ENCODE data around the gene RSU1. TPM values are rescaled to one million over a fixed set of nuclear protein-coding genes. Genes with fewer than 3 reads are reported as not detected.

The RSU1 gene
- total and polyA plus RNA-seq, 2 of the 13 experiments (the other 11 are each of a cell fraction or from before 2014, with no cell fraction given): 32.3 to 35.1 TPM

GRCh38 chr10:16819436-16819835 is 2.2 kb upstream of the RSU1 start:
- Histone ChIP-seq H3K36me3 (replicated peaks in 1 of 2; ENCODE audit: control insufficient read depth in 1 of 2, insufficient read depth in 2 of 2, low read length in 2 of 2) (no peaks in the 10 kb centered on the region), H3K4me3 (replicated peaks in 1 of 3; ENCODE audit: insufficient read depth in 1 of 3, low read depth in 2 of 3, low read length in 3 of 3) (no peak overlapping the region), H3K27me3 (ENCODE audit: control insufficient read depth in 1 of 2, insufficient read depth in 2 of 2, low read length in 2 of 2) (peaks cover 0 to 7% of the 10 kb centered on the region in 2 experiments; a peak in 1 of 5 replicates), H2AFZ (ENCODE audit: low read length) (no peak overlapping the region), H3K27ac (ENCODE audit: extremely low read length, insufficient read depth, low read length) (no peak overlapping the region), H3K4me1 (ENCODE audit: insufficient read depth, low read length) (peaks cover 27% of the 10 kb centered on the region), H3K9me3 (ENCODE audit: low read length) (peaks cover 15% of the 10 kb centered on the region), H3K4me2 (ENCODE audit: low read depth, low read length) (no peak overlapping the region), H3K9ac (ENCODE audit: insufficient read depth, low read depth, low read length) (no peak overlapping the region), H4K20me1 (ENCODE audit: insufficient read depth, low read length) (no peaks in the 10 kb centered on the region), H3K79me2 (ENCODE audit: insufficient read depth, low read length) (peaks cover 10% of the 10 kb centered on the region)
- BruUV-seq (replicated peaks): no TSS peak
- in situ Hi-C loops (cut with HindIII; ENCODE audit: extremely low pct_ligation_motif_present, low pct_unique_long_range_greater_than_20kb): no loop called here
- ATAC-seq (no peak), FAIRE-seq (no peak), DNase-seq (ENCODE audit: low spot score) (no peak)
- WGBS (ENCODE audit: low lambda C conversion rate): 29% methylated on average over 3 of the region's 3 CpGs
- ChIA-PET POLR2A (no interaction called here), CTCF (ENCODE audit: low intra/inter-chr PET ratio, low total read pairs) (no interaction called here)
- intact Hi-C loops (cut with micrococcal nuclease; ENCODE audit: unreplicated experiment): loop anchor here (10.0 kb wide), 1 partner anchor 945 kb away; no protein-coding TSS in a partner anchor
- TF ChIP-seq PHF8 (CRISPR knock-in tag; IDR thresholded peaks at IDR 0.05) (no peak), ESRRA (CRISPR knock-in tag; IDR thresholded peaks at IDR 0.05; ENCODE audit: low read depth) (no peak), ZBTB8A (CRISPR knock-in tag; IDR thresholded peaks at IDR 0.05; ENCODE audit: borderline replicate concordance, low read depth) (no peak), ELK4 (CRISPR knock-in tag; IDR thresholded peaks at IDR 0.05; ENCODE audit: borderline replicate concordance) (no peak), YEATS2 (CRISPR knock-in tag; IDR thresholded peaks at IDR 0.05; ENCODE audit: borderline replicate concordance) (no peak), ATF2 (CRISPR knock-in tag; IDR thresholded peaks at IDR 0.05) (no peak), ATF3 (CRISPR knock-in tag; IDR thresholded peaks at IDR 0.05) (no peak), KIAA2018 (CRISPR knock-in tag; IDR thresholded peaks at IDR 0.05; ENCODE audit: borderline replicate concordance) (no peak), ZNF225 (CRISPR knock-in tag; IDR thresholded peaks at IDR 0.05) (no peak), PITX1 (CRISPR knock-in tag; IDR thresholded peaks at IDR 0.05) (no peak), KMT2B (CRISPR knock-in tag; IDR thresholded peaks at IDR 0.05) (no peak), ZNF432 (CRISPR knock-in tag; IDR thresholded peaks at IDR 0.05; ENCODE audit: borderline replicate concordance) (no peak), FOXK2 (IDR thresholded peaks at IDR 0.05) (no peak), ZFP36L1 (CRISPR knock-in tag; IDR thresholded peaks at IDR 0.05) (no peak), MAX (IDR thresholded peaks at IDR 0.05) (no peak)

All from HepG2 (cell line).